ENCODE results near the gene EXTL2. TPM values are rescaled to one million over a fixed set of nuclear protein-coding genes. Genes with fewer than 3 reads are reported as not detected.

Gene EXTL2
- total RNA-seq, 1 donor from 2014 or later = 50.4 TPM

Other genes with a start within 250 kb of the EXTL2 start
- gene VCAM1, start 175.1 kb downstream of the EXTL2 start, total RNA-seq = 0.31 TPM in 1 of 2 replicates, not detected in the other
- 28.2 and 30.7 TPM in 2 replicates for gene SLC30A7, start 1.2 kb upstream of the EXTL2 start, total RNA-seq
- gene DPH5, start 130.9 kb upstream of the EXTL2 start, total RNA-seq = 45.9 and 48.2 TPM in 2 replicates